IMR-90 (cell line): Measurements from ENCODE around the gene FRG1.

ENCODE experiments used
- BHLHE40 ChIP-seq: fragments of 150-350 bp; IDR thresholded peaks from 2 replicates; pipeline ENCODE4 v1.6.1; 2016; ENCODE audit warnings: mild to moderate bottlenecking, low read depth, low read length
- CEBPB ChIP-seq: IDR thresholded peaks from 2 replicates; pipeline ENCODE4 v1.6.1; 2012; ENCODE audit warnings: low read depth, low read length, improper control_type of control experiment
- CHD1 ChIP-seq: IDR thresholded peaks from 2 replicates; pipeline ENCODE4 v1.6.1; 2012; ENCODE audit warnings: low read depth, low read length, improper control_type of control experiment
- ELK1 ChIP-seq: fragments of 150-350 bp; IDR thresholded peaks from 2 replicates; pipeline ENCODE4 v1.6.1; 2016; ENCODE audit warnings: low read depth, mild to moderate bottlenecking, low read length, moderate library complexity, borderline replicate concordance
- MAFK ChIP-seq: IDR thresholded peaks from 2 replicates; pipeline ENCODE4 v1.6.1; 2012; ENCODE audit warnings: low read depth, low read length, improper control_type of control experiment
- MAZ ChIP-seq: IDR thresholded peaks from 2 replicates; pipeline ENCODE4 v1.6.1; 2012; ENCODE audit warnings: low read depth, mild to moderate bottlenecking, low read length, improper control_type of control experiment, moderate library complexity, borderline replicate concordance
- MXI1 ChIP-seq: IDR thresholded peaks from 2 replicates; pipeline ENCODE4 v1.6.1; 2012; ENCODE audit warnings: low read depth, mild to moderate bottlenecking, low read length, moderate library complexity, borderline replicate concordance
- NFE2L2 ChIP-seq: fragments of 150-350 bp; IDR thresholded peaks from 2 replicates; pipeline ENCODE4 v1.6.1; 2016; ENCODE audit warnings: low read depth, mild to moderate bottlenecking, low read length
- POLR2A ChIP-seq: IDR thresholded peaks from 2 replicates; pipeline ENCODE4 v1.6.1; 2012; ENCODE audit warnings: mild to moderate bottlenecking, low read depth, low read length
- RAD21 ChIP-seq: IDR thresholded peaks from 2 replicates; pipeline ENCODE4 v1.6.1; 2012; ENCODE audit warnings: low read length, improper control_type of control experiment
- RCOR1 ChIP-seq: IDR thresholded peaks from 2 replicates; pipeline ENCODE4 v1.6.1; 2012; ENCODE audit warnings: mild to moderate bottlenecking, low read length, improper control_type of control experiment; ENCODE audit not compliant: insufficient replicate concordance
- RFX5 ChIP-seq: IDR thresholded peaks from 2 replicates; pipeline ENCODE4 v1.8.0; 2012; ENCODE audit warnings: low read depth, mild to moderate bottlenecking, low read length, moderate library complexity
- SMC3 ChIP-seq: fragments of 150-350 bp; IDR thresholded peaks from 2 replicates; pipeline ENCODE4 v1.6.1; 2016; ENCODE audit warnings: low read depth, mild to moderate bottlenecking, antibody characterized with exemption, low read length, moderate library complexity
- TF ChIP-seq, protein P1 (sequence below): conservative IDR thresholded peaks from 2 replicates; pipeline ENCODE4 v1.5.1; 2012; ENCODE audit warnings: mild to moderate bottlenecking, low read depth, low read length, improper control_type of control experiment

DNA sequence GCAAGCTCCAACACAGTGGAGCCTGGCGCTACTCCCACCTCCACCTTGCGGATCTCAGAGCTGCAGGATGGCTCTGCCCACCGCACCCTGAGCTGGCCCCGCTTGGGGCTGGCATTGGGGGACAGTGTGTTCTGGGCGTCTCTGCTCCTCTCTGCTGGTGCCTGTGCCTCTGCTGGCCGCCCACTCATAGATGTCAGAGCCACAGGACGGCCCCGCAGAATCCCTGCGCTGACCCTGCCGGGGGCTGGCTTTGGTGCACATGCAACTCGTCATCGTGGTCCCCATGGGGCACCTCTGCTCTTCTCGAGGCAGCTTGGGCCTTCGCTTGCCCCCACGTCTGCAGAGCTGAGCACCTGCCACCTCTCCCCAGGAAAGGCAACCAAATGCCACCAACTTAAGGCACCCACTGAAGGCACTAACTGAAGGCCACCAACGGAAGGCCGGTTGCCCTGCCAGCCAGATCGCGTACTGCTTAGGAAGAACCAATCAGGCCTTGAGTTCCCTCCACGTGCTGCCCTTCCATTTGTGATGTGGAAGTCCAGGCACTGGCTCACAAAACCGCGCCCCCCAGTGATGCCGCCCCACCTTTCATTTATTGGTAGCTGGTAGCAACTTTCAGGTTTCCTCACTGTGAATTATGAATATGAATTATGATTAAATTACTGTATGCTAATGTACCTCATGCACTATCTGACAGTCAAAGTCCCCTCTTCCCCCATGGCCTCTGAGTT lies 23.3 kb upstream of the FRG1 start:
- TF ChIP-seq, protein P1, sequence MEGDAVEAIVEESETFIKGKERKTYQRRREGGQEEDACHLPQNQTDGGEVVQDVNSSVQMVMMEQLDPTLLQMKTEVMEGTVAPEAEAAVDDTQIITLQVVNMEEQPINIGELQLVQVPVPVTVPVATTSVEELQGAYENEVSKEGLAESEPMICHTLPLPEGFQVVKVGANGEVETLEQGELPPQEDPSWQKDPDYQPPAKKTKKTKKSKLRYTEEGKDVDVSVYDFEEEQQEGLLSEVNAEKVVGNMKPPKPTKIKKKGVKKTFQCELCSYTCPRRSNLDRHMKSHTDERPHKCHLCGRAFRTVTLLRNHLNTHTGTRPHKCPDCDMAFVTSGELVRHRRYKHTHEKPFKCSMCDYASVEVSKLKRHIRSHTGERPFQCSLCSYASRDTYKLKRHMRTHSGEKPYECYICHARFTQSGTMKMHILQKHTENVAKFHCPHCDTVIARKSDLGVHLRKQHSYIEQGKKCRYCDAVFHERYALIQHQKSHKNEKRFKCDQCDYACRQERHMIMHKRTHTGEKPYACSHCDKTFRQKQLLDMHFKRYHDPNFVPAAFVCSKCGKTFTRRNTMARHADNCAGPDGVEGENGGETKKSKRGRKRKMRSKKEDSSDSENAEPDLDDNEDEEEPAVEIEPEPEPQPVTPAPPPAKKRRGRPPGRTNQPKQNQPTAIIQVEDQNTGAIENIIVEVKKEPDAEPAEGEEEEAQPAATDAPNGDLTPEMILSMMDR = no peak
- TF ChIP-seq POLR2A (no peak), NFE2L2 (no peak), CEBPB (no peak), SMC3 (no peak), RFX5 (no peak), MAFK (no peak), RAD21 (no peak), MAZ (no peak), BHLHE40 (no peak), CHD1 (no peak), RCOR1 (no peak), MXI1 (no peak), ELK1 (no peak)
